ENCODE results near the gene ABCB11. TPM values are rescaled to one million over a fixed set of nuclear protein-coding genes. Genes with fewer than 3 reads are reported as not detected.

Gene ABCB11
- total and polyA plus RNA-seq, 9 of the 15 experiments (the other 6 are each of a cell fraction or from before 2014, with no cell fraction given): 0.04 to 0.51 (median 0.10) TPM; not detected in 1

- no peak for TF ChIP-seq E2F4 (CRISPR knock-in tag; IDR thresholded peaks at IDR 0.05; ENCODE audit: low read depth)
- TF ChIP-seq MYC (IDR thresholded peaks at IDR 0.05; ENCODE audit: low read depth, low read length): no peak
- no peak for TF ChIP-seq MYC (CRISPR knock-in tag; IDR thresholded peaks at IDR 0.05; ENCODE audit: borderline replicate concordance, low read depth)
- TF ChIP-seq HDAC6 (IDR thresholded peaks at IDR 0.05; ENCODE audit: low read depth, low read length): no peak
- TF ChIP-seq SUPT5H (IDR thresholded peaks at IDR 0.05): no peak
- no peak for TF ChIP-seq C11orf30 (IDR thresholded peaks at IDR 0.05; ENCODE audit: low read depth)
- no peak for TF ChIP-seq DMBX1 (CRISPR knock-in tag; IDR thresholded peaks at IDR 0.05; ENCODE audit: borderline replicate concordance)
- TF ChIP-seq JUN (IDR thresholded peaks at IDR 0.05; ENCODE audit: borderline replicate concordance, low read depth, low read length): no peak
- TF ChIP-seq JUN (CRISPR knock-in tag; IDR thresholded peaks at IDR 0.05; ENCODE audit: borderline replicate concordance): no peak
- no peak for TF ChIP-seq CEBPZ (IDR thresholded peaks at IDR 0.05; ENCODE audit: borderline replicate concordance, low read depth, low read length)
- TF ChIP-seq CBFA2T3 (IDR thresholded peaks at IDR 0.05): 0 out of 2 replicates have a peak, but pooled peaks have one; percentile 43
- no peak for TF ChIP-seq ZNF584 (CRISPR knock-in tag; IDR thresholded peaks at IDR 0.05; ENCODE audit: low read depth)
- peak; percentile 41; the same call in 1 of the 2 replicates for TF ChIP-seq FOXM1 (IDR thresholded peaks at IDR 0.05; ENCODE audit: low read depth)
- no peak for TF ChIP-seq FOXM1 (CRISPR knock-in tag; IDR thresholded peaks at IDR 0.05; ENCODE audit: low read depth)
- no peak for TF ChIP-seq ZEB2 (IDR thresholded peaks at IDR 0.05)
- TF ChIP-seq HES1 (IDR thresholded peaks at IDR 0.05; ENCODE audit: low read depth): no peak
- TF ChIP-seq ZNF324 (CRISPR knock-in tag; IDR thresholded peaks at IDR 0.05): no peak
- TF ChIP-seq ZKSCAN3 (CRISPR knock-in tag; IDR thresholded peaks at IDR 0.05): no peak
- TF ChIP-seq CC2D1A (IDR thresholded peaks at IDR 0.05): peak; percentile 92
- TF ChIP-seq NCOA4 (IDR thresholded peaks at IDR 0.05; ENCODE audit: partially characterized antibody): no peak
- TF ChIP-seq ATF4 (CRISPR knock-in tag; IDR thresholded peaks at IDR 0.05): no peak
- TF ChIP-seq PHTF2 (CRISPR knock-in tag; IDR thresholded peaks at IDR 0.05): no peak
- no peak for TF ChIP-seq RFX7 (CRISPR knock-in tag; IDR thresholded peaks at IDR 0.05)
- peak; percentile 80; the same call in 1 of the 2 replicates for TF ChIP-seq ZNF431 (CRISPR knock-in tag; IDR thresholded peaks at IDR 0.05)
- no peak for TF ChIP-seq PTRF (tag; IDR thresholded peaks at IDR 0.05)
- no peak for TF ChIP-seq MAFF (IDR thresholded peaks at IDR 0.05; ENCODE audit: low read length)
- no peak for TF ChIP-seq SIN3B (IDR thresholded peaks at IDR 0.05; ENCODE audit: low read depth)
Observed at GRCh38 chr2:168977608-168978007, 53.5 kb downstream of the ABCB11 start (continued).
